Fibroblast of the aortic adventitia (primary cell): ENCODE data around the gene NME7. TPM values are rescaled to one million over a fixed set of nuclear protein-coding genes. Genes with fewer than 3 reads are reported as not detected.

ENCODE experiments used
- DNase-seq: peaks from one replicate; pipeline ENCODE4 v3.0.0-alpha.2; 2010; ENCODE audit warnings: low read depth
- H3K4me3 ChIP-seq: 2 replicates; pipeline ENCODE4 v1.5.1; 2011; ENCODE audit warnings: low read depth, mild to moderate bottlenecking, control low read depth, low read length, moderate library complexity
- total RNA-seq: library from RNA; depleted of rRNA; stranded (reverse); fragments of >200 nt; gene quantifications from 2 replicates; pipeline ENCODE4 v1.2.3, GENCODE V29; 2012; ENCODE audit warnings: low replicate concordance
- TF ChIP-seq, protein P1 (sequence below): IDR thresholded peaks from 2 replicates; pipeline ENCODE4 v1.5.1; 2011; ENCODE audit warnings: mild to moderate bottlenecking, low read length, control low read depth, inconsistent platforms; ENCODE audit not compliant: insufficient read depth

NME7 gene
- total RNA-seq, 1 donor: 36.0 TPM

- no peak overlapping the region for H3K4me3 ChIP-seq
- TF ChIP-seq, protein P1, sequence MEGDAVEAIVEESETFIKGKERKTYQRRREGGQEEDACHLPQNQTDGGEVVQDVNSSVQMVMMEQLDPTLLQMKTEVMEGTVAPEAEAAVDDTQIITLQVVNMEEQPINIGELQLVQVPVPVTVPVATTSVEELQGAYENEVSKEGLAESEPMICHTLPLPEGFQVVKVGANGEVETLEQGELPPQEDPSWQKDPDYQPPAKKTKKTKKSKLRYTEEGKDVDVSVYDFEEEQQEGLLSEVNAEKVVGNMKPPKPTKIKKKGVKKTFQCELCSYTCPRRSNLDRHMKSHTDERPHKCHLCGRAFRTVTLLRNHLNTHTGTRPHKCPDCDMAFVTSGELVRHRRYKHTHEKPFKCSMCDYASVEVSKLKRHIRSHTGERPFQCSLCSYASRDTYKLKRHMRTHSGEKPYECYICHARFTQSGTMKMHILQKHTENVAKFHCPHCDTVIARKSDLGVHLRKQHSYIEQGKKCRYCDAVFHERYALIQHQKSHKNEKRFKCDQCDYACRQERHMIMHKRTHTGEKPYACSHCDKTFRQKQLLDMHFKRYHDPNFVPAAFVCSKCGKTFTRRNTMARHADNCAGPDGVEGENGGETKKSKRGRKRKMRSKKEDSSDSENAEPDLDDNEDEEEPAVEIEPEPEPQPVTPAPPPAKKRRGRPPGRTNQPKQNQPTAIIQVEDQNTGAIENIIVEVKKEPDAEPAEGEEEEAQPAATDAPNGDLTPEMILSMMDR: no peak
- peak; percentile 72 for DNase-seq
Measured at GRCh38 chr1:169236143-169236542, 131.5 kb downstream of the NME7 start.

- peak; percentile 2 for DNase-seq
- no peak overlapping the region for H3K4me3 ChIP-seq
- TF ChIP-seq, protein P1: no peak
Measured at GRCh38 chr1:169235568-169235967, 132.0 kb downstream of the NME7 start.

GRCh38 chr1:169234780-169235179, 132.8 kb downstream of the NME7 start:
- no peak overlapping the region for H3K4me3 ChIP-seq
- TF ChIP-seq, protein P1: no peak
- DNase-seq: no peak

GRCh38 chr1:169217636-169218035, 150.0 kb downstream of the NME7 start:
- H3K4me3 ChIP-seq: no peak overlapping the region
- DNase-seq: no peak
- TF ChIP-seq, protein P1: no peak

GRCh38 chr1:169214598-169214997, 153.0 kb downstream of the NME7 start:
- DNase-seq: no peak
- no peak overlapping the region for H3K4me3 ChIP-seq

DNA sequence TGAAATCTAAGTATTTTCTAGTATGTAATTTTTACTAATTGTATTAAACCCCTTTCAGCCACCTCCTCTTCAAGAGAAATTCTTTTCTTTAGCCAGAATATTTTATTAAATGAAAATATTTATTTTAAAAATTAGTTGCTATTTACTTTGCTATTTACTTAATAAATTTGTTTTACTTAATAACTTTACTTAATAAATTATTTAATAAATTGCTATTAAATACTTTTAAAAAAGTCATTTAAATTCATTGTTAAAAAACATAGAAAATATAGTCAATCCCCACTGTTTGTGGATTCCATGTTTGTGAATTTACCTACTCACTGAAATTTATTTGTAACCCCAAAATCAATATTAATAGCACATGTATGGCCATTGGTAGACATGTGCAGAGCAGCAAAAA, 155.5 kb downstream of the NME7 start:
- DNase-seq: no peak
- TF ChIP-seq, protein P1: no peak
- no peak overlapping the region for H3K4me3 ChIP-seq

More at GRCh38 chr1:169214598-169214997, 153.0 kb downstream of the NME7 start:
- TF ChIP-seq, protein P1: no peak
